H9 (cell line): ENCODE data around the gene TXNDC9. TPM values are rescaled to one million over a fixed set of nuclear protein-coding genes. Genes with fewer than 3 reads are reported as not detected.
"Not testable (repeated sequence)": the region's sequence is repeated elsewhere in the genome, so short reads cannot be mapped to it uniquely, and the experiment has no call there.

ENCODE experiments used
- DNase-seq: peaks from one replicate; pipeline ENCODE4 v3.0.0-alpha.2; 2017
- H2AFZ ChIP-seq: one replicate; pipeline ENCODE4 v1.6.1; 2013; ENCODE audit warnings: mild to moderate bottlenecking, low read length, control low read depth, moderate library complexity
- H2AK5ac ChIP-seq: 2 replicates; pipeline ENCODE4 v1.6.1; 2013; ENCODE audit warnings: low read length, control low read depth, mixed read lengths; ENCODE audit not compliant: insufficient read length
- H2BK120ac ChIP-seq: one replicate; pipeline ENCODE4 v1.6.1; 2013; ENCODE audit warnings: low read depth, mild to moderate bottlenecking, low read length, control low read depth, inconsistent platforms; ENCODE audit not compliant: poor library complexity, severe bottlenecking
- H2BK12ac ChIP-seq: 2 replicates; pipeline ENCODE4 v1.6.1; 2013; ENCODE audit warnings: low read length, control low read depth, mixed read lengths, low read depth; ENCODE audit not compliant: insufficient read length
- H2BK15ac ChIP-seq: 2 replicates; pipeline ENCODE4 v1.6.1; 2013; ENCODE audit warnings: low read depth, low read length, control low read depth
- H2BK20ac ChIP-seq: one replicate; pipeline ENCODE4 v1.6.1; 2013; ENCODE audit warnings: low read depth, mild to moderate bottlenecking, low read length, control low read depth, inconsistent platforms; ENCODE audit not compliant: poor library complexity, severe bottlenecking
- H2BK5ac ChIP-seq: 2 replicates; pipeline ENCODE4 v1.6.1; 2013; ENCODE audit warnings: low read length, control low read depth, mixed read lengths; ENCODE audit not compliant: insufficient read length
- H3K14ac ChIP-seq: 2 replicates; pipeline ENCODE4 v1.6.1; 2013; ENCODE audit warnings: low read length, control low read depth; ENCODE audit not compliant: insufficient read depth
- H3K18ac ChIP-seq: 2 replicates; pipeline ENCODE4 v1.6.1; 2013; ENCODE audit warnings: low read depth, mild to moderate bottlenecking, mixed read lengths, low read length, control low read depth; ENCODE audit not compliant: insufficient read length
- H3K23ac ChIP-seq: 2 replicates; pipeline ENCODE4 v1.6.1; 2013; ENCODE audit warnings: low read length, control low read depth, mixed read lengths, low read depth; ENCODE audit not compliant: insufficient read length
- H3K23me2 ChIP-seq: 2 replicates; pipeline ENCODE4 v1.6.1; 2013; ENCODE audit warnings: low read depth, mild to moderate bottlenecking, mixed read lengths, low read length, control low read depth; ENCODE audit not compliant: insufficient read length, poor library complexity, severe bottlenecking
- H3K27ac ChIP-seq: 2 replicates; pipeline ENCODE4 v1.5.1; 2013; ENCODE audit warnings: low read length, control low read depth, mixed read lengths, low read depth; ENCODE audit not compliant: insufficient read length
- H3K27me3 ChIP-seq: 2 replicates; pipeline ENCODE4 v1.6.1; 2013; ENCODE audit warnings: low read length, control low read depth, inconsistent platforms; ENCODE audit not compliant: insufficient read depth
- H3K4ac ChIP-seq: 2 replicates; pipeline ENCODE4 v1.6.1; 2013; ENCODE audit warnings: low read depth, mild to moderate bottlenecking, control low read depth, inconsistent platforms, low read length, moderate library complexity
- H3K4me1 ChIP-seq: 2 replicates; pipeline ENCODE4 v1.6.1; 2013; ENCODE audit warnings: low read length, control low read depth, inconsistent platforms; ENCODE audit not compliant: insufficient read depth
- H3K4me2 ChIP-seq: 2 replicates; pipeline ENCODE4 v1.6.1; 2013; ENCODE audit warnings: low read length, control low read depth, mixed read lengths; ENCODE audit not compliant: insufficient read length, insufficient read depth
- H3K56ac ChIP-seq: 2 replicates; pipeline ENCODE4 v1.6.1; 2013; ENCODE audit warnings: low read depth, mild to moderate bottlenecking, mixed read lengths, low read length, control low read depth; ENCODE audit not compliant: insufficient read length
- H3K79me1 ChIP-seq: 2 replicates; pipeline ENCODE4 v1.6.1; 2013; ENCODE audit warnings: low read depth, mild to moderate bottlenecking, moderate library complexity, low read length, control low read depth, inconsistent platforms; ENCODE audit not compliant: insufficient read depth, poor library complexity, severe bottlenecking
- H3K79me2 ChIP-seq: 2 replicates; pipeline ENCODE4 v1.6.1; 2013; ENCODE audit warnings: low read length, control low read depth, inconsistent platforms; ENCODE audit not compliant: insufficient read depth
- H3K9ac ChIP-seq: 2 replicates; pipeline ENCODE4 v1.6.1; 2013; ENCODE audit warnings: low read length, control low read depth, mixed read lengths; ENCODE audit not compliant: insufficient read length; ENCODE audit errors: extremely low read depth
- H3K9me3 ChIP-seq: one replicate; pipeline ENCODE4 v1.6.1; 2013; ENCODE audit warnings: low read depth, low read length, inconsistent platforms; ENCODE audit not compliant: control insufficient read depth
- H3T11ph ChIP-seq: one replicate; pipeline ENCODE4 v1.6.1; 2013; ENCODE audit warnings: mild to moderate bottlenecking, low read length, control low read depth, inconsistent platforms
- H4K20me1 ChIP-seq: one replicate; pipeline ENCODE4 v1.6.1; 2013; ENCODE audit not compliant: control insufficient read depth, insufficient read length, insufficient read depth
- H4K5ac ChIP-seq: 2 replicates; pipeline ENCODE4 v1.6.1; 2013; ENCODE audit warnings: low read depth, mild to moderate bottlenecking, mixed read lengths, low read length, control low read depth; ENCODE audit not compliant: insufficient read length
- H4K8ac ChIP-seq: replicated peaks from 2 replicates; pipeline ENCODE4 v1.6.1; 2013; ENCODE audit warnings: low read length, control low read depth, mixed read lengths, low read depth; ENCODE audit not compliant: insufficient read length
- H4K91ac ChIP-seq: 2 replicates; pipeline ENCODE4 v1.6.1; 2013; ENCODE audit warnings: low read depth, mild to moderate bottlenecking, moderate library complexity, mixed read lengths, low read length, control low read depth; ENCODE audit not compliant: insufficient read length
- H3K27ac Mint-ChIP-seq, 3 experiments: 2 replicates in 2 of 3; 3 replicates in 1 of 3; pipeline ENCODE4 v1.8.0; 2020 to 2021; ENCODE audit warnings: mixed read lengths in 3 of 3, mild to moderate bottlenecking in 1 of 3, moderate library complexity in 1 of 3
- H3K27me3 Mint-ChIP-seq: 2 replicates; pipeline ENCODE4 v1.8.0; 2021; ENCODE audit warnings: low read depth, mild to moderate bottlenecking, moderate library complexity, mixed read lengths
- H3K36me3 Mint-ChIP-seq, 3 experiments: 2 replicates in 2 of 3; 3 replicates in 1 of 3; pipeline ENCODE4 v1.8.0; 2020 to 2021; ENCODE audit warnings: low read depth in 3 of 3, mixed read lengths in 3 of 3; ENCODE audit not compliant: insufficient read depth in 1 of 3
- H3K4me1 Mint-ChIP-seq, 2 experiments: 2 replicates each; pipeline ENCODE4 v1.8.0; 2020; ENCODE audit warnings: mixed read lengths in 2 of 2
- H3K4me3 Mint-ChIP-seq, 2 experiments: 2 replicates in 1 of 2; 3 replicates in 1 of 2; pipeline ENCODE4 v1.8.0; 2020 to 2021; ENCODE audit warnings: mild to moderate bottlenecking in 2 of 2, mixed read lengths in 2 of 2, moderate library complexity in 1 of 2
- H3K9me3 Mint-ChIP-seq, 2 experiments: 2 replicates in 1 of 2; 3 replicates in 1 of 2; pipeline ENCODE4 v1.8.0; 2020; ENCODE audit warnings: mild to moderate bottlenecking in 2 of 2, mixed read lengths in 2 of 2, moderate library complexity in 1 of 2
- CTCF ChIP-seq: fragments of 200-600 bp; sonication (generic); conservative IDR thresholded peaks from 3 replicates; pipeline ENCODE4 v1.8.0; 2021; ENCODE audit warnings: antibody characterized with exemption, mild to moderate bottlenecking
- WGBS: extraction: QIAGEN DNeasy Blood & Tissue Kit; methylation state at CpG from one replicate; pipeline ENCODE4 v1.1.7; 2013; ENCODE audit warnings: missing lambda C conversion rate, low lambda C conversion rate, mixed read lengths; ENCODE audit not compliant: insufficient read length; ENCODE audit errors: extremely low coverage; 5-methylcytosine and 5-hydroxymethylcytosine counted together
- total RNA-seq: library from RNA; stranded (reverse); gene quantifications from 2 replicates; pipeline ENCODE4 v1.2.1, GENCODE V29; 2021

Gene TXNDC9
- total RNA-seq, 1 experiment from 2014 or later, result 37.7 TPM

GRCh38 chr2:99356853-99357252 lies 20.7 kb upstream of the TXNDC9 start:
- Histone ChIP-seq H2BK120ac (no peak overlapping the region), H2BK20ac (no peak overlapping the region), H2AK5ac (no peak overlapping the region), H4K8ac (no peak overlapping the region), H2AFZ (no peak overlapping the region), H3T11ph (no peak overlapping the region), H2BK12ac (no peak overlapping the region), H2BK15ac (no peak overlapping the region), H3K9me3 (no peaks in the 10 kb centered on the region), H3K56ac (no peak overlapping the region), H3K27ac (no peak overlapping the region), H3K9ac (no peak overlapping the region), H3K23me2 (no peaks in the 10 kb centered on the region), H3K18ac (no peak overlapping the region), H3K14ac (no peak overlapping the region), H3K79me1 (peaks cover 2% of the 10 kb centered on the region), H4K91ac (no peak overlapping the region), H3K4ac (no peak overlapping the region), H4K5ac (no peak overlapping the region), H3K23ac (no peak overlapping the region), H3K27me3 (no peaks in the 10 kb centered on the region), H4K20me1 (no peaks in the 10 kb centered on the region), H2BK5ac (no peak overlapping the region), H3K79me2 (peaks cover 19% of the 10 kb centered on the region; the same call in 1 of the 2 replicates), H3K4me1 (no peaks in the 10 kb centered on the region), H3K4me2 (no peak overlapping the region)
- no peak for TF ChIP-seq CTCF
- peak overlapping the region in 2 of 3 experiments; percentile 32 to 49; a peak in 1 of 7 replicates for H3K27ac Mint-ChIP-seq
- H3K9me3 Mint-ChIP-seq, result no peaks in the 10 kb centered on the region
- no peak overlapping the region for H3K4me3 Mint-ChIP-seq
- peaks cover 7 to 8% of the 10 kb centered on the region in 2 experiments for H3K4me1 Mint-ChIP-seq
- peaks cover 7 to 18% (median 14%) of the 10 kb centered on the region in 3 experiments; a peak in 6 of 7 replicates for H3K36me3 Mint-ChIP-seq
- no peaks in the 10 kb centered on the region for H3K27me3 Mint-ChIP-seq
- DNase-seq, result no peak

- H4K20me1 ChIP-seq, H3K36me3 Mint-ChIP-seq, H3K27ac Mint-ChIP-seq: not testable (repeated sequence)
Observed at GRCh38 chr2:99354825-99355224, 18.7 kb upstream of the TXNDC9 start.

More at GRCh38 chr2:99354825-99355224, 18.7 kb upstream of the TXNDC9 start:
- not testable (repeated sequence) for H3K9me3 ChIP-seq, H2BK120ac ChIP-seq, H2BK12ac ChIP-seq, H3K9me3 Mint-ChIP-seq, H3K4me1 Mint-ChIP-seq, H3K18ac ChIP-seq, H3K4me2 ChIP-seq, H2AK5ac ChIP-seq, H3K23me2 ChIP-seq, H2BK15ac ChIP-seq, H3K4ac ChIP-seq, H3K56ac ChIP-seq, DNase-seq, H3K27me3 Mint-ChIP-seq, H4K91ac ChIP-seq, H4K8ac ChIP-seq, H2AFZ ChIP-seq, H3K27ac ChIP-seq, H2BK20ac ChIP-seq, H3K79me1 ChIP-seq, H2BK5ac ChIP-seq, H3K14ac ChIP-seq, H3T11ph ChIP-seq, H3K9ac ChIP-seq, H4K5ac ChIP-seq, H3K23ac ChIP-seq, H3K4me1 ChIP-seq, H3K27me3 ChIP-seq, H3K4me3 Mint-ChIP-seq
- no CpG with 5 or more reads among the region's 8 CpGs for WGBS
- H3K79me2 ChIP-seq, result peaks cover 27% of the 10 kb centered on the region; the same call in 1 of the 2 replicates
